IMR-90 (cell line): ENCODE data around the gene PCGF2. TPM values are rescaled to one million over a fixed set of nuclear protein-coding genes. Genes with fewer than 3 reads are reported as not detected.

ENCODE experiments used
- ATAC-seq: fragments of 200-7000 bp; cut with Tn5 transposase; 2 replicates; pipeline ENCODE4 v1.9.1; 2020; ENCODE audit warnings: low read depth, mild to moderate bottlenecking, moderate library complexity
- BruUV-seq: library from RNA; stranded (reverse); fragments of 400-500 nt; replicated peaks from 2 replicates; lab custom pipeline; 2021; lab: Mats Ljungman, UMichigan
- CTCF ChIA-PET: fragments of 300-600 bp; formaldehyde crosslinking; extraction: SDS; loops from one replicate; lab custom pipeline; 2021; ENCODE audit warnings: antibody characterized with exemption; lab: Yijun Ruan, JAX
- POLR2A ChIA-PET: fragments of 300-600 bp; sonication (Branson Sonifier 250); formaldehyde crosslinking; loops from one replicate; lab custom pipeline; 2022; ENCODE audit warnings: antibody characterized with exemption; ENCODE audit not compliant: unreplicated experiment; lab: Charles Lee
- DNase-seq: peaks from one replicate; pipeline ENCODE4 v3.0.0; 2013
- H2AFZ ChIP-seq: replicated peaks from 2 replicates; pipeline ENCODE3; 2013; ENCODE audit warnings: low read length, mild to moderate bottlenecking; ENCODE audit not compliant: poor library complexity
- H2AK5ac ChIP-seq: 2 replicates; pipeline ENCODE4 v1.6.1; 2013; ENCODE audit warnings: low read depth, low read length, inconsistent platforms
- H2AK9ac ChIP-seq: replicated peaks from 2 replicates; pipeline ENCODE3; 2013; ENCODE audit warnings: mild to moderate bottlenecking, low read depth, low read length, moderate library complexity; ENCODE audit not compliant: poor library complexity
- H2BK120ac ChIP-seq: 2 replicates; pipeline ENCODE4 v1.6.1; 2013; ENCODE audit warnings: low read depth, low read length, inconsistent platforms
- H2BK15ac ChIP-seq: 3 replicates; pipeline ENCODE4 v1.6.1; 2013; ENCODE audit warnings: low read depth, low read length, inconsistent platforms
- H2BK20ac ChIP-seq: 2 replicates; pipeline ENCODE4 v1.6.1; 2013; ENCODE audit warnings: low read depth, mild to moderate bottlenecking, inconsistent platforms, low read length, moderate library complexity
- H2BK5ac ChIP-seq: 2 replicates; pipeline ENCODE4 v1.6.1; 2013; ENCODE audit warnings: mild to moderate bottlenecking, low read depth, low read length, inconsistent platforms; ENCODE audit not compliant: poor library complexity, severe bottlenecking
- H3K14ac ChIP-seq: replicated peaks from 2 replicates; pipeline ENCODE4 v1.6.1; 2013; ENCODE audit warnings: low read depth, low read length, inconsistent platforms
- H3K18ac ChIP-seq: 2 replicates; pipeline ENCODE4 v1.6.1; 2013; ENCODE audit warnings: low read depth, low read length, control low read depth
- H3K23ac ChIP-seq: 2 replicates; pipeline ENCODE4 v1.6.1; 2013; ENCODE audit warnings: low read depth, low read length, inconsistent platforms
- H3K27ac ChIP-seq: 2 replicates; pipeline ENCODE4 v1.5.1; 2013; ENCODE audit warnings: mild to moderate bottlenecking, control low read depth, low read length; ENCODE audit not compliant: insufficient read depth
- H3K27me3 ChIP-seq: 2 replicates; pipeline ENCODE4 v1.6.1; 2013; ENCODE audit warnings: low read length; ENCODE audit not compliant: control insufficient read depth, insufficient read depth
- H3K36me3 ChIP-seq: 2 replicates; pipeline ENCODE4 v1.6.1; 2013; ENCODE audit warnings: low read length, mixed read lengths; ENCODE audit not compliant: control insufficient read depth, insufficient read depth
- H3K4ac ChIP-seq: 2 replicates; pipeline ENCODE4 v1.6.1; 2013; ENCODE audit warnings: low read depth, low read length, inconsistent platforms
- H3K4me1 ChIP-seq: 2 replicates; pipeline ENCODE4 v1.6.1; 2013; ENCODE audit warnings: low read length, mixed read lengths; ENCODE audit not compliant: control insufficient read depth, insufficient read depth
- H3K4me2 ChIP-seq: 2 replicates; pipeline ENCODE4 v1.6.1; 2013; ENCODE audit warnings: low read depth, mild to moderate bottlenecking, control low read depth, low read length, moderate library complexity
- H3K4me3 ChIP-seq: 2 replicates; pipeline ENCODE4 v1.5.1; 2013; ENCODE audit warnings: low read depth, mild to moderate bottlenecking, control low read depth, low read length, moderate library complexity; ENCODE audit not compliant: insufficient read depth
- H3K56ac ChIP-seq: 2 replicates; pipeline ENCODE4 v1.6.1; 2013; ENCODE audit warnings: low read length, inconsistent platforms; ENCODE audit not compliant: insufficient read depth; ENCODE audit errors: extremely low read depth
- H3K79me1 ChIP-seq, 2 experiments: 2 replicates each; pipeline ENCODE4 v1.6.1; 2013; ENCODE audit warnings: low read length in 2 of 2, inconsistent platforms in 1 of 2, low read depth in 1 of 2
- H3K9ac ChIP-seq: 2 replicates; pipeline ENCODE4 v1.6.1; 2013; ENCODE audit warnings: low read depth, low read length, control low read depth
- H3K9me1 ChIP-seq: 2 replicates; pipeline ENCODE4 v1.6.1; 2013; ENCODE audit warnings: low read length, inconsistent platforms; ENCODE audit not compliant: insufficient read depth
- H3K9me3 ChIP-seq: 2 replicates; pipeline ENCODE4 v1.6.1; 2013; ENCODE audit warnings: low read length; ENCODE audit not compliant: control insufficient read depth, insufficient read depth
- H4K20me1 ChIP-seq: 2 replicates; pipeline ENCODE4 v1.6.1; 2013; ENCODE audit warnings: low read length, inconsistent platforms; ENCODE audit not compliant: insufficient read depth
- H4K5ac ChIP-seq: 2 replicates; pipeline ENCODE4 v1.6.1; 2013; ENCODE audit warnings: mild to moderate bottlenecking, low read depth, low read length, control low read depth
- H4K8ac ChIP-seq, 2 experiments: 2 replicates each; pipeline ENCODE4 v1.6.1; 2013; ENCODE audit warnings: low read depth in 2 of 2, low read length in 2 of 2, control low read depth in 1 of 2, inconsistent platforms in 1 of 2
- H4K91ac ChIP-seq: 2 replicates; pipeline ENCODE4 v1.6.1; 2013; ENCODE audit warnings: low read depth, low read length, inconsistent platforms; ENCODE audit not compliant: insufficient read depth
- CEBPB ChIP-seq: IDR thresholded peaks from 2 replicates; pipeline ENCODE4 v1.6.1; 2012; ENCODE audit warnings: low read depth, low read length, improper control_type of control experiment
- CTCF ChIP-seq: conservative IDR thresholded peaks from 2 replicates; pipeline ENCODE4 v1.5.1; 2012; ENCODE audit warnings: mild to moderate bottlenecking, low read depth, low read length, improper control_type of control experiment
- ELK1 ChIP-seq: fragments of 150-350 bp; IDR thresholded peaks from 2 replicates; pipeline ENCODE4 v1.6.1; 2016; ENCODE audit warnings: low read depth, mild to moderate bottlenecking, low read length, moderate library complexity, borderline replicate concordance
- MAFK ChIP-seq: IDR thresholded peaks from 2 replicates; pipeline ENCODE4 v1.6.1; 2012; ENCODE audit warnings: low read depth, low read length, improper control_type of control experiment
- MAZ ChIP-seq: IDR thresholded peaks from 2 replicates; pipeline ENCODE4 v1.6.1; 2012; ENCODE audit warnings: low read depth, mild to moderate bottlenecking, low read length, improper control_type of control experiment, moderate library complexity, borderline replicate concordance
- NFE2L2 ChIP-seq: fragments of 150-350 bp; IDR thresholded peaks from 2 replicates; pipeline ENCODE4 v1.6.1; 2016; ENCODE audit warnings: low read depth, mild to moderate bottlenecking, low read length
- POLR2A ChIP-seq: IDR thresholded peaks from 2 replicates; pipeline ENCODE4 v1.6.1; 2012; ENCODE audit warnings: mild to moderate bottlenecking, low read depth, low read length
- RAD21 ChIP-seq: IDR thresholded peaks from 2 replicates; pipeline ENCODE4 v1.6.1; 2012; ENCODE audit warnings: low read length, improper control_type of control experiment
- RCOR1 ChIP-seq: IDR thresholded peaks from 2 replicates; pipeline ENCODE4 v1.6.1; 2012; ENCODE audit warnings: mild to moderate bottlenecking, low read length, improper control_type of control experiment; ENCODE audit not compliant: insufficient replicate concordance
- RFX5 ChIP-seq: IDR thresholded peaks from 2 replicates; pipeline ENCODE4 v1.8.0; 2012; ENCODE audit warnings: low read depth, mild to moderate bottlenecking, low read length, moderate library complexity
- SMC3 ChIP-seq: fragments of 150-350 bp; IDR thresholded peaks from 2 replicates; pipeline ENCODE4 v1.6.1; 2016; ENCODE audit warnings: low read depth, mild to moderate bottlenecking, antibody characterized with exemption, low read length, moderate library complexity
- USF2 ChIP-seq: fragments of 150-350 bp; IDR thresholded peaks from 2 replicates; pipeline ENCODE4 v1.6.1; 2017; ENCODE audit warnings: mild to moderate bottlenecking, antibody characterized with exemption, low read length, low read depth
- WGBS, 2 experiments: methylation state at CpG; one replicate each; pipeline versions ENCODE4 v1.1.5 to v1.1.7; 2013; ENCODE audit warnings: missing lambda C conversion rate in 2 of 2; ENCODE audit not compliant: insufficient read length in 1 of 2; ENCODE audit errors: extremely low coverage in 2 of 2; 5-methylcytosine and 5-hydroxymethylcytosine counted together
- dilution Hi-C: fragments of 300-500 bp; cut with HindIII; formaldehyde crosslinking; loops from one replicate; pipeline ENCODE4 v1.14.3; 2018; ENCODE audit warnings: low sequenced_read_pairs; ENCODE audit not compliant: unreplicated experiment
- in situ Hi-C: fragments of 300-500 bp; cut with MboI; formaldehyde crosslinking; loops from 3 replicates; pipeline ENCODE4 v1.14.3; 2019; ENCODE audit warnings: low sequenced_read_pairs, inconsistent platforms, mixed read lengths
- intact Hi-C: fragments of 100-400 bp; cut with micrococcal nuclease; formaldehyde crosslinking; loops from 2 replicates; pipeline ENCODE4 v1.10.0; 2022
- polyA plus RNA-seq, 3 experiments: library from polyadenylated mRNA; depleted of rRNA; stranded (reverse); fragments of >200 nt; gene quantifications; 2 replicates each; pipeline ENCODE4 v1.2.3, GENCODE V29; 2012; ENCODE audit warnings: low replicate concordance in 1 of 3
- total RNA-seq: library from RNA; depleted of rRNA; stranded (reverse); fragments of >200 nt; gene quantifications from 2 replicates; pipeline ENCODE4 v1.2.3, GENCODE V29; 2012

The PCGF2 gene
- total and polyA plus RNA-seq, 2 of the 4 experiments (the other 2 are of a cell fraction), result 1.1 to 18.2 TPM

- 87% methylated on average over 4 of the region's 8 CpGs; no CpG with 5 or more reads in 1 of the 2 experiments for WGBS, 2 experiments
- H2BK120ac ChIP-seq, result no peak overlapping the region
- no peak overlapping the region for H3K14ac ChIP-seq
- H3K9ac ChIP-seq, result peak overlapping the region; percentile 97; the same call in 1 of the 2 replicates
- no peak overlapping the region for H3K4ac ChIP-seq
- peaks cover 36% of the 10 kb centered on the region for H3K36me3 ChIP-seq
- H4K5ac ChIP-seq, result no peak overlapping the region
- H3K4me2 ChIP-seq, result no peak overlapping the region
- H3K79me1 ChIP-seq, result peaks cover 11 to 64% of the 10 kb centered on the region in 2 experiments; a peak in 3 of 4 replicates
- no peak overlapping the region for H3K4me3 ChIP-seq
- H3K23ac ChIP-seq, result no peak overlapping the region
- CTCF ChIA-PET, result interaction anchor here (1.8 kb wide), 1 partner anchor 54 kb away, joined by 4 read pairs; no protein-coding TSS in a partner anchor
- H2AFZ ChIP-seq, result no peak overlapping the region
- H3K56ac ChIP-seq, result no peak overlapping the region
- no peak overlapping the region for H3K27ac ChIP-seq
- H2BK15ac ChIP-seq, result no peak overlapping the region
- ATAC-seq (no peak), DNase-seq (no peak)
- H3K9me3 ChIP-seq, result no peaks in the 10 kb centered on the region
- H3K18ac ChIP-seq, result no peak overlapping the region
- POLR2A ChIA-PET, result no interaction called here
- TF ChIP-seq CEBPB (no peak), MAFK (no peak), SMC3 (no peak), MAZ (no peak), RAD21 (no peak), USF2 (no peak), POLR2A (no peak), RFX5 (no peak), NFE2L2 (no peak), CTCF (no peak), ELK1 (no peak), RCOR1 (no peak)
- no peak overlapping the region for H4K8ac ChIP-seq
- 0 out of 2 replicates have a peak, but pooled peaks cover 11% of the 10 kb centered on the region for H3K9me1 ChIP-seq
- no TSS peak for BruUV-seq
- no peak overlapping the region; the same call in 1 of the 2 replicates for H2AK5ac ChIP-seq
- peaks cover 15% of the 10 kb centered on the region for H3K4me1 ChIP-seq
- no peak overlapping the region for H4K91ac ChIP-seq
- intact Hi-C loops, result no loop called here
- peaks cover 36% of the 10 kb centered on the region for H4K20me1 ChIP-seq
- H2BK5ac ChIP-seq, result no peak overlapping the region
- dilution Hi-C loops, result no loop called here
- in situ Hi-C loops, result loop anchor here (5.0 kb wide), 1 partner anchor 54 kb away; no protein-coding TSS in a partner anchor
- H2AK9ac ChIP-seq, result peak overlapping the region; percentile 99
- no peak overlapping the region for H2BK20ac ChIP-seq
- H3K27me3 ChIP-seq, result no peaks in the 10 kb centered on the region
Measured at GRCh38 chr17:38731526-38732294, 16.4 kb downstream of the PCGF2 start.
